Brain pericyte (primary cell): ENCODE data around the gene NMRK2.
"Not testable (repeated sequence)": the region's sequence is repeated elsewhere in the genome, so short reads cannot be mapped to it uniquely, and the experiment has no call there.

Source experiments
- DNase-seq: peaks from one replicate; pipeline ENCODE4 v3.0.0-alpha.2; 2012; ENCODE audit warnings: low read depth, low spot score

The NMRK2 gene

GRCh38 chr19:3936506-3937442 is 3.9 kb downstream of the NMRK2 start:
- DNase-seq, result no peak

GRCh38 chr19:3938300-3938950 is 5.6 kb downstream of the NMRK2 start:
- DNase-seq, result not testable (repeated sequence)

GRCh38 chr19:3942790-3943409 is 10.0 kb downstream of the NMRK2 start:
- no peak for DNase-seq

GRCh38 chr19:3944018-3944721 is 11.3 kb downstream of the NMRK2 start:
- DNase-seq, result no peak

GRCh38 chr19:3945838-3946237 is 13.0 kb downstream of the NMRK2 start:
- DNase-seq, result no peak

GRCh38 chr19:3947316-3947933 is 14.6 kb downstream of the NMRK2 start:
- not testable (repeated sequence) for DNase-seq

GRCh38 chr19:3949294-3949693 is 16.4 kb downstream of the NMRK2 start:
- no peak for DNase-seq

- DNase-seq, result no peak
Measured at GRCh38 chr19:3949997-3950859, 17.4 kb downstream of the NMRK2 start.

- no peak for DNase-seq
Measured at GRCh38 chr19:3950871-3951861, 18.3 kb downstream of the NMRK2 start.

- DNase-seq, result not testable (repeated sequence)
Measured at GRCh38 chr19:3952755-3953276, 19.9 kb downstream of the NMRK2 start.

GRCh38 chr19:3954107-3954506 is 21.2 kb downstream of the NMRK2 start:
- DNase-seq, result no peak

- DNase-seq, result not testable (repeated sequence)
Measured at GRCh38 chr19:3955276-3955675, 22.4 kb downstream of the NMRK2 start.

- DNase-seq, result no peak
Measured at GRCh38 chr19:3955688-3956087, 22.8 kb downstream of the NMRK2 start.

- no peak for DNase-seq
Measured at GRCh38 chr19:3958836-3959765, 26.2 kb downstream of the NMRK2 start.

GRCh38 chr19:3959766-3960131 is 26.9 kb downstream of the NMRK2 start:
- DNase-seq, result no peak

- DNase-seq, result no peak
Measured at GRCh38 chr19:3961007-3961406, 28.1 kb downstream of the NMRK2 start.

GRCh38 chr19:3963458-3964255 is 30.8 kb downstream of the NMRK2 start:
- DNase-seq, result no peak
